ENCODE data around the gene COPZ2. TPM values are rescaled to one million over a fixed set of nuclear protein-coding genes. Genes with fewer than 3 reads are reported as not detected.
A peak's percentile ranks its signal among the peaks of the same experiment; 100 is the strongest.

Gene COPZ2
- polyA plus RNA-seq, 1 experiment, result 122 TPM

DNA sequence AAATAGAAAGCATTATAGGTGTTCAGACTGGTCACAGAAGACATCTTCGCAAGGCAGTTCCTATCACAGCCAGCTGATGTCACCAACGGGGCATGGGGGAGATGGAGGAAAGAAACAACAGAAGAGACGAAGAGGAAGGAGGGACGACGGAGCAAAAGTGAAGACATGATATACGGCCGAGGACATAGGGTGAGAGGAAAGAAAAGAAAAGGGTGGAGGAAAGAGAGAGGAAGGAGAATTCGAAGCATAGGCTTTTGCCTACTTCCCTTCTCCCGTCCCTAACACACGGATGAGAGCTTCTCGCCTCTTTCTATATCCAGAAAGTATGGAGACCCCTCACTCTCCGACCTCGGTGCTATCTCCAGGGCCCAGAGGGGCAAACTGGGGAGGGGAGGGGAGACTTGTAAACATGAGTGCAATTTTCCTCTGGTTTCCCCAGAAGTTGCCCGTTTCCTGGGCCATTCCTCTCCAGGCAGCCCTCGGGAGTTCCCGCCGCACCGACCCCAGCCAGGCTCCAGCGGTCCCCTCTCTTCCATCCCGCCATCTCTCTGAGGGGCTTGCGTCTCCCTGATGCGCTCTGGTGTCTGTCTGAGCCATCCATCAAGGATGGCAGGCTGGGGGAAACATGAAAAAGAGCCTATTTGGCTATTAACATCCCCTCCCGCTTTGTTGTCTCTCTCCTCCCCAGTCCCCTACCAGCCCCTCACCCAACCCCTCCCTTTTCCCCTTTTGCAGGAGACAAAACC lies 26.0 kb downstream of the COPZ2 start:
- TF ChIP-seq, protein P1, sequence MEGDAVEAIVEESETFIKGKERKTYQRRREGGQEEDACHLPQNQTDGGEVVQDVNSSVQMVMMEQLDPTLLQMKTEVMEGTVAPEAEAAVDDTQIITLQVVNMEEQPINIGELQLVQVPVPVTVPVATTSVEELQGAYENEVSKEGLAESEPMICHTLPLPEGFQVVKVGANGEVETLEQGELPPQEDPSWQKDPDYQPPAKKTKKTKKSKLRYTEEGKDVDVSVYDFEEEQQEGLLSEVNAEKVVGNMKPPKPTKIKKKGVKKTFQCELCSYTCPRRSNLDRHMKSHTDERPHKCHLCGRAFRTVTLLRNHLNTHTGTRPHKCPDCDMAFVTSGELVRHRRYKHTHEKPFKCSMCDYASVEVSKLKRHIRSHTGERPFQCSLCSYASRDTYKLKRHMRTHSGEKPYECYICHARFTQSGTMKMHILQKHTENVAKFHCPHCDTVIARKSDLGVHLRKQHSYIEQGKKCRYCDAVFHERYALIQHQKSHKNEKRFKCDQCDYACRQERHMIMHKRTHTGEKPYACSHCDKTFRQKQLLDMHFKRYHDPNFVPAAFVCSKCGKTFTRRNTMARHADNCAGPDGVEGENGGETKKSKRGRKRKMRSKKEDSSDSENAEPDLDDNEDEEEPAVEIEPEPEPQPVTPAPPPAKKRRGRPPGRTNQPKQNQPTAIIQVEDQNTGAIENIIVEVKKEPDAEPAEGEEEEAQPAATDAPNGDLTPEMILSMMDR (IDR thresholded peaks at IDR 0.05; ENCODE audit: low read depth, low read length), result peak; percentile 59
- H3K4me3 ChIP-seq (ENCODE audit: low read depth, low read length), result peak overlapping the region; percentile 54
- POLR2A ChIA-PET, result no interaction called here
- peaks cover 9% of the 10 kb centered on the region for H3K27me3 ChIP-seq (ENCODE audit: control insufficient read depth, insufficient read depth, low read length)
- H3K27ac ChIP-seq (ENCODE audit: low read depth, low read length), result no peak overlapping the region
- no peaks in the 10 kb centered on the region for H3K9me3 ChIP-seq (ENCODE audit: control insufficient read depth, insufficient read depth, low read length)
- no peak for DNase-seq (ENCODE audit: low read depth, low spot score)
- CTCF ChIA-PET, result interaction anchor here (0.6 to 3.5 kb wide), 10 partner anchors 9 to 738 kb away, joined by 3 to 22 read pairs (median 4); partner anchors contain the start of gene CDK5RAP3

DNA sequence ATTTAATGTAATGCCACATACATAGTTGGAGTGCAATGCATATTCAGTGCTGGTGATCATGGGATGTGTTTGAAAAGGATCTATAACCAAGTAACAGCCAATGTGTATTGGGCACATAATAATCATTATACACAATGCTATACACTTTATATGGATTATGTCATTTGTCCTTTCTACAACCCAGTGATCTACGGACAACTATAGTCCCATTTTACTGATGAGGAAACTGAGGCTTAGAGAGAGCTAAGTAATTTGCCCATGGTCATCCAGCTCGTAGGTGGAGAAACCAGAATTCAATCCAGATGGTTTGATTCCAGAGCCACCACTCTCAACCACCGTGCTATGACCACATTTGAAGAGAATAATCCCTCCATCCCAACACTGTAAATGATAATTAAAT lies 27.4 kb downstream of the COPZ2 start:
- TF ChIP-seq, protein P1 (IDR thresholded peaks at IDR 0.05; ENCODE audit: low read depth, low read length), result no peak
- Histone ChIP-seq H3K27me3 (ENCODE audit: control insufficient read depth, insufficient read depth, low read length) (peaks cover 9% of the 10 kb centered on the region), H3K27ac (ENCODE audit: low read depth, low read length) (no peak overlapping the region), H3K9me3 (ENCODE audit: control insufficient read depth, insufficient read depth, low read length) (no peaks in the 10 kb centered on the region), H3K4me3 (ENCODE audit: low read depth, low read length) (no peak overlapping the region)
- POLR2A ChIA-PET, result no interaction called here
- DNase-seq (ENCODE audit: low read depth, low spot score), result no peak
- CTCF ChIA-PET, result interaction anchor here (1.4 to 3.5 kb wide), 5 partner anchors 8 to 62 kb away, joined by 3 to 22 read pairs (median 14); partner anchors contain the start of gene CDK5RAP3

DNA sequence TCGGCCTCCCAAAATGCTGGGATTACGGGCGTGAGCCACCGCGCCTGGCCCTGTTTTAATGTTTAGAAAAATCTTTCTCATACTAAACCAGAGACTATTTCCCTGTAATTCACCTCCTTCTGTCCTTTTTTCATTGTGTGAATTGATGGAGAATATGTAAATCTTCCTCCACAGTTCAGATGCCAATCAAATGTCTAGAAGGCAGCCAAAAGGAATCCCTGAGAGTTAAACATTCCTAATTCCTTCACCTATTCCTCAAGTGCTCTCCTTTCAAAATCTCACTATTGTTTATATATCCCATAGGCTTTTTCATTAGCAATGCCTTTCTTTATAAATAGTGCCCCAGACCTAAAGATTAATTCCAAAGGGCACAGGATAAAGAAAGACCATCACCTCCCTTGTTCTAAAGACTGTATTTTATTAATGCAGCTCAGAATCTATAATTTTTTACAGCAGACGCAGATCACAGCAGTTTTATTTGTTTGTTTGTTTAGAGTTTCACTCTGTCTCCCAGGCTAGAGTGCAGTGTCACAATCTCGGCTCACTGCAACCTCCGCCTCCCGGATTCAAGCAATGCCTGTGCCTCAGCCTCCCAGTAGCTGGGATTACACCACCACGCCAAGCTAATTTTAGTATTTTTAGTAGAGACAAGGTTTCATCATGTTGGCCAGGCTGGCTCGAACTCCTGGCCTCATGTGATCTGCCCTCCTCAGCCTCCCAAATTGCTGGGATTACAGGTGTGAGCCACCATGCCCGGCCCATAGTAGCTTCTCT lies 30.5 kb downstream of the COPZ2 start:
- no peak for DNase-seq (ENCODE audit: low read depth, low spot score)
- ChIA-PET CTCF (interaction anchor here (0.9 to 1.9 kb wide), 4 partner anchors 11 to 60 kb away, joined by 4 to 8 read pairs (median 4); partner anchors contain the start of gene CDK5RAP3), POLR2A (no interaction called here)
- TF ChIP-seq, protein P1 (IDR thresholded peaks at IDR 0.05; ENCODE audit: low read depth, low read length), result no peak
- H3K27ac ChIP-seq (ENCODE audit: low read depth, low read length), result no peak overlapping the region
- no peaks in the 10 kb centered on the region for H3K27me3 ChIP-seq (ENCODE audit: control insufficient read depth, insufficient read depth, low read length)
- H3K9me3 ChIP-seq (ENCODE audit: control insufficient read depth, insufficient read depth, low read length), result no peaks in the 10 kb centered on the region; the same call in 1 of the 2 replicates
- H3K4me3 ChIP-seq (ENCODE audit: low read depth, low read length), result no peak overlapping the region

DNA sequence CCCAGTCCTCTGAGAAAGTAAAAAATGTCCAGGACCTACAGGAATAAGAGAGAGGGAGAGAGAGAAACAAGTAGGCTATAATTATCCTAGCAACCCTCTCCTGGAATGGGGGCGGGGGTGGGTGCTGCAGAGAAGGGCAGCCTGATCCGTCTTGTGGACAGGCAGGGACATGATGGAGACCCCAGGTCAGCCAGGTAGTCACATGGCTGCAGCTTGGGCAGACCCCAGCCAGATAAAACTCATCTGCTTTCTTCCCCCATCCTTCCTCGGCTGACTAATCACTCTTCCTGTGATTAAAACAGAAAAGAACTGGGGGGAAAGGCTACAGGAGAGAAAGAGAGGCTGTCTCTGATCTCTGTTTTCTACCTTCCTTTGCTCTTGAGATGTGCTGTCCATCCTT lies 32.6 kb downstream of the COPZ2 start:
- Histone ChIP-seq H3K27me3 (ENCODE audit: control insufficient read depth, insufficient read depth, low read length) (no peaks in the 10 kb centered on the region), H3K9me3 (ENCODE audit: control insufficient read depth, insufficient read depth, low read length) (no peaks in the 10 kb centered on the region; the same call in 1 of the 2 replicates), H3K4me3 (ENCODE audit: low read depth, low read length) (no peak overlapping the region), H3K27ac (ENCODE audit: low read depth, low read length) (peak overlapping the region; percentile 21)
- TF ChIP-seq, protein P1 (IDR thresholded peaks at IDR 0.05; ENCODE audit: low read depth, low read length), result no peak
- POLR2A ChIA-PET, result interaction anchor here (0.7 kb wide), 2 partner anchors 43 to 109 kb away, joined by 3 to 6 read pairs; partner anchors contain the start of genes NFE2L1 and SP2
- CTCF ChIA-PET, result interaction anchor here (0.6 to 2.6 kb wide), 2 partner anchors 27 to 35 kb away, joined by 3 to 16 read pairs; no protein-coding TSS in a partner anchor
- DNase-seq (ENCODE audit: low read depth, low spot score), result no peak
